ENCODE results near the gene RAP1GAP.

DNA sequence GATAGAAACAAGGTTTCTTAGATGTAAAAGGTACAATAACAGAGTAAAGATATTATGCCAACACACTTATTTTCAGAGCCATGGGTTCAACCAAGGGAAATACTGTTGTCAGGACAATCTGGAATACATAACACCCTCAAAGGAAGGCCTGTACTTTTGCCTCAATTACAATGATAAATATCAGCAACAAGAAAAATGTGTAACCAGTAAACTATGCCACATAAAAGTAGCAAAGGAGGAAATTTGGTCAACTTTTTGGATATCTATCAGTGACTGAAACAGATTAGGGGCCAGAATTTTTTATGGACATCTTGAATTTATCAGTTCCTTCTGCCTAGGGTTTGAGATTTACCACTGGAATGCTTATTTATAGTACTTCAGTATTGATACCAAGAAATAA lies 24.6 kb upstream of the RAP1GAP start:
- no peak for TF ChIP-seq POLR2AphosphoS5 (IDR thresholded peaks at IDR 0.05)
- TF ChIP-seq, protein P1, sequence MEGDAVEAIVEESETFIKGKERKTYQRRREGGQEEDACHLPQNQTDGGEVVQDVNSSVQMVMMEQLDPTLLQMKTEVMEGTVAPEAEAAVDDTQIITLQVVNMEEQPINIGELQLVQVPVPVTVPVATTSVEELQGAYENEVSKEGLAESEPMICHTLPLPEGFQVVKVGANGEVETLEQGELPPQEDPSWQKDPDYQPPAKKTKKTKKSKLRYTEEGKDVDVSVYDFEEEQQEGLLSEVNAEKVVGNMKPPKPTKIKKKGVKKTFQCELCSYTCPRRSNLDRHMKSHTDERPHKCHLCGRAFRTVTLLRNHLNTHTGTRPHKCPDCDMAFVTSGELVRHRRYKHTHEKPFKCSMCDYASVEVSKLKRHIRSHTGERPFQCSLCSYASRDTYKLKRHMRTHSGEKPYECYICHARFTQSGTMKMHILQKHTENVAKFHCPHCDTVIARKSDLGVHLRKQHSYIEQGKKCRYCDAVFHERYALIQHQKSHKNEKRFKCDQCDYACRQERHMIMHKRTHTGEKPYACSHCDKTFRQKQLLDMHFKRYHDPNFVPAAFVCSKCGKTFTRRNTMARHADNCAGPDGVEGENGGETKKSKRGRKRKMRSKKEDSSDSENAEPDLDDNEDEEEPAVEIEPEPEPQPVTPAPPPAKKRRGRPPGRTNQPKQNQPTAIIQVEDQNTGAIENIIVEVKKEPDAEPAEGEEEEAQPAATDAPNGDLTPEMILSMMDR (IDR thresholded peaks at IDR 0.05; ENCODE audit: poor library complexity, severe bottlenecking): no peak

Data from neural cell (in vitro differentiated cells).